GM23338 (cell line): ENCODE measurements around the gene PIP5K1A. TPM values are rescaled to one million over a fixed set of nuclear protein-coding genes. Genes with fewer than 3 reads are reported as not detected.

Source experiments
- ATAC-seq: fragments of 200-7000 bp; cut with Tn5 transposase; 3 replicates; pipeline ENCODE4 v1.9.1; 2020
- DNase-seq: peaks from one replicate; pipeline ENCODE4 v3.0.0-alpha.2; 2015; ENCODE audit warnings: low spot score
- H2AFZ ChIP-seq: fragments of 200-600 bp; sonication (generic); 2 replicates; pipeline ENCODE4 v1.8.0; 2016; ENCODE audit warnings: antibody characterized with exemption, mild to moderate bottlenecking, moderate library complexity
- H3F3A ChIP-seq: fragments of 200-600 bp; sonication (generic); replicated peaks from 2 replicates; pipeline ENCODE4 v1.8.0; 2017; ENCODE audit warnings: antibody characterized with exemption, mixed run types, low read depth
- H3K27ac ChIP-seq: fragments of 200-600 bp; sonication (generic); 2 replicates; pipeline ENCODE4 v1.6.1; 2016; ENCODE audit warnings: low read depth
- H3K27me3 ChIP-seq: fragments of 200-600 bp; sonication (generic); 2 replicates; pipeline ENCODE4 v1.8.0; 2016; ENCODE audit warnings: mild to moderate bottlenecking, mixed run types, moderate library complexity; ENCODE audit not compliant: insufficient read depth
- H3K36me3 ChIP-seq: fragments of 200-600 bp; sonication (generic); 2 replicates; pipeline ENCODE4 v1.8.0; 2016; ENCODE audit warnings: mild to moderate bottlenecking; ENCODE audit not compliant: insufficient read depth
- H3K4me1 ChIP-seq: fragments of 200-600 bp; sonication (generic); 2 replicates; pipeline ENCODE4 v1.8.0; 2016; ENCODE audit warnings: mild to moderate bottlenecking, moderate library complexity; ENCODE audit not compliant: insufficient read depth
- H3K4me2 ChIP-seq: fragments of 200-600 bp; sonication (generic); 2 replicates; pipeline ENCODE4 v1.7.1; 2017; ENCODE audit warnings: mixed run types
- H3K4me3 ChIP-seq: fragments of 200-600 bp; sonication (generic); 2 replicates; pipeline ENCODE4 v1.6.1; 2016; ENCODE audit warnings: mixed run types
- H3K79me2 ChIP-seq: fragments of 200-600 bp; sonication (generic); replicated peaks from 2 replicates; pipeline ENCODE4 v1.8.0; 2017; ENCODE audit warnings: mild to moderate bottlenecking; ENCODE audit not compliant: insufficient read depth
- H3K9me2 ChIP-seq: fragments of 200-600 bp; sonication (generic); 2 replicates; pipeline ENCODE4 v1.8.0; 2017; ENCODE audit not compliant: insufficient read depth
- H4K20me1 ChIP-seq: fragments of 200-600 bp; sonication (generic); replicated peaks from 2 replicates; pipeline ENCODE4 v1.8.0; 2017; ENCODE audit warnings: mild to moderate bottlenecking; ENCODE audit not compliant: insufficient read depth
- H3K27ac Mint-ChIP-seq: 2 replicates; pipeline ENCODE4 v1.8.0; 2020; ENCODE audit warnings: inconsistent platforms, mild to moderate bottlenecking, moderate library complexity, mixed read lengths
- H3K27me3 Mint-ChIP-seq: 3 replicates; pipeline ENCODE4 v1.8.0; 2022; ENCODE audit warnings: low read depth, mild to moderate bottlenecking, moderate library complexity, mixed read lengths, inconsistent platforms; ENCODE audit not compliant: insufficient read depth, poor library complexity
- H3K36me3 Mint-ChIP-seq: 3 replicates; pipeline ENCODE4 v1.8.0; 2021; ENCODE audit warnings: low read depth, mild to moderate bottlenecking, inconsistent platforms, moderate library complexity, mixed read lengths
- H3K4me1 Mint-ChIP-seq: 3 replicates; pipeline ENCODE4 v1.8.0; 2020; ENCODE audit warnings: mild to moderate bottlenecking, inconsistent platforms, mixed read lengths
- H3K4me3 Mint-ChIP-seq: 3 replicates; pipeline ENCODE4 v1.8.0; 2021; ENCODE audit warnings: moderate library complexity, mild to moderate bottlenecking, inconsistent platforms, mixed read lengths
- H3K9me3 Mint-ChIP-seq: 3 replicates; pipeline ENCODE4 v1.8.0; 2020; ENCODE audit warnings: moderate library complexity, mild to moderate bottlenecking, inconsistent platforms, mixed read lengths
- CTCF ChIP-seq, 2 experiments: fragments of 200-600 bp in 1 of 2; sonication (generic) in 1 of 2; conservative IDR thresholded peaks; 2 replicates each; pipeline versions ENCODE4 v1.5.1 to v1.6.1; 2016 to 2017; ENCODE audit warnings: antibody characterized with exemption in 2 of 2, low read depth in 2 of 2, mild to moderate bottlenecking in 2 of 2, moderate library complexity in 1 of 2
- ETS1 ChIP-seq: IDR thresholded peaks from 2 replicates; pipeline ENCODE4 v1.6.1; 2016; ENCODE audit warnings: antibody characterized with exemption
- EZH2 ChIP-seq: fragments of 200-600 bp; sonication (generic); IDR thresholded peaks from one replicate; pipeline ENCODE4 v1.8.0; 2017; ENCODE audit warnings: antibody characterized with exemption, mild to moderate bottlenecking, low read depth; ENCODE audit not compliant: unreplicated experiment
- EZH2phosphoT487 ChIP-seq: fragments of 200-600 bp; sonication (generic); IDR thresholded peaks from one replicate; pipeline ENCODE4 v1.8.1; 2018; ENCODE audit warnings: antibody characterized with exemption; ENCODE audit not compliant: unreplicated experiment
- JUNB ChIP-seq: IDR thresholded peaks from one replicate; pipeline ENCODE4 v1.6.1; 2016; ENCODE audit warnings: antibody characterized with exemption; ENCODE audit not compliant: unreplicated experiment
- NANOG ChIP-seq: IDR thresholded peaks from 2 replicates; pipeline ENCODE4 v1.6.1; 2016; ENCODE audit warnings: antibody characterized with exemption, borderline replicate concordance
- POLR2AphosphoS5 ChIP-seq: IDR thresholded peaks from 2 replicates; pipeline ENCODE4 v1.6.1; 2016; ENCODE audit warnings: antibody characterized with exemption, low read depth
- STAT1 ChIP-seq: IDR thresholded peaks from one replicate; pipeline ENCODE4 v1.6.1; 2016; ENCODE audit warnings: antibody characterized with exemption; ENCODE audit not compliant: unreplicated experiment
- ZNF114 ChIP-seq: fragments of 250-450 bp; sonication (Bioruptor Pico); IDR thresholded peaks from 2 replicates; pipeline ENCODE4 v1.5.0; 2020; ENCODE audit warnings: mild to moderate bottlenecking, moderate library complexity
- ZNF462 ChIP-seq: fragments of 250-450 bp; sonication (Bioruptor Pico); IDR thresholded peaks from 2 replicates; pipeline ENCODE4 v1.5.0; 2020; ENCODE audit warnings: mild to moderate bottlenecking, moderate library complexity
- long read RNA-seq: library from polyadenylated mRNA; unstranded; transcript quantifications from one replicate; pipeline ENCODE4 v2.0.0, GENCODE V29; 2020; ENCODE audit not compliant: unreplicated experiment
- polyA plus RNA-seq: library from polyadenylated mRNA; unstranded; fragments of >200 nt; fragmentation: Nextera tagmentation; extraction: Ambion mirVana; gene quantifications from 2 replicates; pipeline ENCODE4 v1.2.1, GENCODE V29; 2016
- total RNA-seq: library from RNA; depleted of rRNA; stranded (reverse); fragments of >200 nt; shearing (Covaris generic); gene quantifications from 2 replicates; pipeline ENCODE4 v1.2.3, GENCODE V29; 2014; rRNA removed

PIP5K1A gene
- total RNA-seq (61.4 and 63.3 TPM in 2 replicates), polyA plus RNA-seq (23.2 and 31.4 TPM in 2 replicates)
- long read RNA-seq, partial matches to known transcripts = 2 of 14 reads
- long read RNA-seq, other reads (novel, unspliced or antisense) = 9 of 14 reads

GRCh38 chr1:151198254-151199127 is at the start of gene PIP5K1A:
Gene PIP5K1A (plus strand): TSS chr1:151198552. CDS start chr1:151198997, 445 bp downstream.
- Histone ChIP-seq H3K79me2 (peaks cover 50% of the 10 kb centered on the region), H3K36me3 (peaks cover 10% of the 10 kb centered on the region), H3K9me2 (no peaks in the 10 kb centered on the region), H3K4me2 (peak within 1 kb of the TSS; percentile 84), H2AFZ (peak within 1 kb of the TSS; percentile 95), H3K4me1 (peaks cover 6% of the 10 kb centered on the region), H3K4me3 (peak within 1 kb of the TSS; percentile 100), H3F3A (0 out of 2 replicates have a peak, but pooled peaks cover 7% of the 10 kb centered on the region), H3K27ac (peak within 1 kb of the TSS; percentile 88), H3K27me3 (no peaks in the 10 kb centered on the region), H4K20me1 (peaks cover 33% of the 10 kb centered on the region)
- H3K36me3 Mint-ChIP-seq = peaks cover 25% of the 10 kb centered on the region
- no peaks in the 10 kb centered on the region for H3K9me3 Mint-ChIP-seq
- ATAC-seq = peak; percentile 81
- DNase-seq = peak; percentile 98
- peak within 1 kb of the TSS; percentile 98 for H3K27ac Mint-ChIP-seq
- peaks cover 11% of the 10 kb centered on the region for H3K27me3 Mint-ChIP-seq
- peaks cover 16% of the 10 kb centered on the region; the same call in 2 of the 3 replicates for H3K4me1 Mint-ChIP-seq
- TF ChIP-seq EZH2phosphoT487 = no peak
- no peak for TF ChIP-seq CTCF (conservative IDR thresholded peaks at IDR 0.05; ENCODE audit: low read depth in 2 of 2)
- TF ChIP-seq POLR2AphosphoS5 = peak; percentile 93
- no peak for TF ChIP-seq STAT1
- peak within 1 kb of the TSS; percentile 96 for H3K4me3 Mint-ChIP-seq

GRCh38 chr1:151156515-151156819 is 41.9 kb upstream of the PIP5K1A start, which contains the start of gene TNFAIP8L2:
Gene TNFAIP8L2 (plus strand): TSS chr1:151156649. CDS start chr1:151158698, 2,049 bp downstream.
- Histone ChIP-seq H3K27ac (peak within 1 kb of the TSS; percentile 32; the same call in 1 of the 2 replicates), H3K9me2 (no peaks in the 10 kb centered on the region), H3K4me1 (peaks cover 5% of the 10 kb centered on the region; the same call in 1 of the 2 replicates), H3K4me2 (peak within 1 kb of the TSS; percentile 55; the same call in 1 of the 2 replicates), H2AFZ (no peak within 1 kb of the TSS), H3F3A (no peaks in the 10 kb centered on the region; the same call in 1 of the 2 replicates), H4K20me1 (no peaks in the 10 kb centered on the region), H3K79me2 (no peaks in the 10 kb centered on the region), H3K27me3 (no peaks in the 10 kb centered on the region), H3K4me3 (no peak within 1 kb of the TSS), H3K36me3 (0 out of 2 replicates have a peak, but pooled peaks cover under 1% of the 10 kb centered on the region)
- Mint-ChIP-seq H3K4me1 (peaks cover 12% of the 10 kb centered on the region; the same call in 2 of the 3 replicates), H3K36me3 (peaks cover 7% of the 10 kb centered on the region), H3K27ac (no peak within 1 kb of the TSS; the same call in 1 of the 2 replicates), H3K27me3 (peaks cover 11% of the 10 kb centered on the region), H3K4me3 (no peak within 1 kb of the TSS), H3K9me3 (no peaks in the 10 kb centered on the region)
- DNase-seq (peak; percentile 44), ATAC-seq (peak; percentile 80)
- TF ChIP-seq NANOG (no peak), POLR2AphosphoS5 (no peak), ZNF114 (no peak), EZH2phosphoT487 (no peak), ZNF462 (no peak), EZH2 (no peak), ETS1 (no peak), JUNB (no peak), STAT1 (no peak)
